LNCaP clone FGC (cell line): ENCODE results near the gene PGM1.

Source experiments
- DNase-seq: peaks from one replicate; pipeline ENCODE4 v3.0.0-alpha.2; 2011; ENCODE audit warnings: low read depth
- H3K4me3 ChIP-seq: 2 replicates; pipeline ENCODE4 v1.5.1; 2011; ENCODE audit warnings: mild to moderate bottlenecking, low read depth, low read length, control low read depth
- TF ChIP-seq, protein P1 (sequence below): IDR thresholded peaks from 2 replicates; pipeline ENCODE4 v1.5.1; 2012; ENCODE audit warnings: mild to moderate bottlenecking; ENCODE audit not compliant: control insufficient read depth, insufficient read depth; ENCODE audit errors: extremely low read depth

PGM1 gene

DNA sequence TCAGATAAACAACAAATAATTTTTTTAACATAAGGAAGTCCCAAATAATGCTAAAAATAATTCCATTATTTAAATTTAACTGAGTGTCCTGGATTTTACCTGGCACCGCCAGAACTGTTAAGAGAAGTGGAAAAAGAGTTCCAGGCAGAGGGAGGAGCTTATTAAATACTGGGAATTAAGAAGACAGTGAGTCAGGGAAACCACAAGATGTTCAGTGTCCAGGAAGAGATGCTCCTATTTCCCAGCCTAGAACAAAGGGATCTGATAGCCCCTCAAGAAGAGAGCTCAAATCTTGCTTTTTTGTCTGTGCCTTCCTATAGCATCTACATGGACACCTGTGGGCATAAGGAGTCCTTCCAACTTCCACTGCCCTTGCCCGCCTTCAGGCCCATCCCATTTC, 85.9 kb downstream of the PGM1 start:
- TF ChIP-seq, protein P1, sequence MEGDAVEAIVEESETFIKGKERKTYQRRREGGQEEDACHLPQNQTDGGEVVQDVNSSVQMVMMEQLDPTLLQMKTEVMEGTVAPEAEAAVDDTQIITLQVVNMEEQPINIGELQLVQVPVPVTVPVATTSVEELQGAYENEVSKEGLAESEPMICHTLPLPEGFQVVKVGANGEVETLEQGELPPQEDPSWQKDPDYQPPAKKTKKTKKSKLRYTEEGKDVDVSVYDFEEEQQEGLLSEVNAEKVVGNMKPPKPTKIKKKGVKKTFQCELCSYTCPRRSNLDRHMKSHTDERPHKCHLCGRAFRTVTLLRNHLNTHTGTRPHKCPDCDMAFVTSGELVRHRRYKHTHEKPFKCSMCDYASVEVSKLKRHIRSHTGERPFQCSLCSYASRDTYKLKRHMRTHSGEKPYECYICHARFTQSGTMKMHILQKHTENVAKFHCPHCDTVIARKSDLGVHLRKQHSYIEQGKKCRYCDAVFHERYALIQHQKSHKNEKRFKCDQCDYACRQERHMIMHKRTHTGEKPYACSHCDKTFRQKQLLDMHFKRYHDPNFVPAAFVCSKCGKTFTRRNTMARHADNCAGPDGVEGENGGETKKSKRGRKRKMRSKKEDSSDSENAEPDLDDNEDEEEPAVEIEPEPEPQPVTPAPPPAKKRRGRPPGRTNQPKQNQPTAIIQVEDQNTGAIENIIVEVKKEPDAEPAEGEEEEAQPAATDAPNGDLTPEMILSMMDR = no peak
- H3K4me3 ChIP-seq = no peak overlapping the region
- DNase-seq = no peak

DNA sequence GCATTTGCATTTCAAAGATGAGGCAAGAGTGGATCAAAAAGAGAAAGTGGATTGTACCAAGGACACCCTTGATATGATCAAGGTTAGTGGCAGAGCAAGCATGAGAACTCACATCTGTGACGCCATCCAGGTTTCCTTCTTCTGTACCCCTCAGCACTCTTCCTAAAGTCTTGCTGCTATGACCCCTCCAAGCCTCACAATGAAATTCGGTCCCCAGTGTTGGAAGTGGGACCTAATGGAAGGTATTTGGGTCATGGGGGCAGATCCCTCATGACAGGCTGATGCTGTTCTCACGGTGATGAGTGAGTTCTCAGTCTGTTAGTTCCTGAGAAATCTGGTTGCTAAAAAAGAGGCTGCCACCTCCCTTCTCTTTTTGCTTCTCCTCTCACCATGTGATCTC, 86.4 kb downstream of the PGM1 start:
- no peak for DNase-seq
- no peak overlapping the region for H3K4me3 ChIP-seq
- TF ChIP-seq, protein P1 = no peak

DNA sequence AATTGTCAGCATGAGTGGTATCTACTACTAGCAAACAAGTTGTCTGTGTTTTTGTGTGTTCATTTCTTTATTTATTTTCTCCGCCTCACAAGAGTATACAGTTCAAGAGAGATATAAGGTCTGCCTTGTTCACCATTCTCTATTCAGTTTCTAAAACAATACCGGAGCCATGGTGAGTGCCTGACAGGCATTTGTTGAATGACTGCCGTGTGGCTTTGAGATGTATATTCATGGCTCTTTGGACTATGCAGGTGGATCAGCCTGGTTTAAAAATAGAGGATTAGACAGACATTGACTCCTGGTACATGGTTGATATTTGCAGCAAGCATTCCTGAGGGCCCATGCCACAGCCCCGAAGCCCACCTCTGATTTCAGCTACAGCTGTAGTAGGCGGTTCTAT, 89.7 kb downstream of the PGM1 start:
- TF ChIP-seq, protein P1 = no peak
- no peak overlapping the region for H3K4me3 ChIP-seq

DNA sequence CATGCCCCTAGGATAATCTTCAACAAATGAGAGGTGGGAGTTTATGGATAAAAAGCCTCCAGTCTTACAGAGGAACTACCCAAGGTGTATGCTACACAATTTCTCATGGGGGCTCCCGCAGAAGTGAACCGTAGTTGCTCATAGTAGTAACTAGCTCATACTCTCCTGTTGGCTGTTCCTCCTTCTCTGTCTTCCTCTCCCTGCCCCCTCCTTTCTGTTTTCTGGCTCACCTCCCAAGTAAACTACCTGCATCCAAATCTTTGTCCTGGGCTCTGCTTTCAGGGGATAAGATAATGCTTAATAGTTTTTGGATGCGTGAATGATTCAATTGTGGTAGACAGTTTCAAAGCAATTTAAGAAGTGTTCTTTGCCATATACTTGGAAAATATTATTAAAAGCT, 90.5 kb downstream of the PGM1 start:
- DNase-seq = no peak
- no peak overlapping the region for H3K4me3 ChIP-seq
- TF ChIP-seq, protein P1 = no peak

More for the DNA sequence above, 89.7 kb downstream of the PGM1 start:
- no peak for DNase-seq

DNA sequence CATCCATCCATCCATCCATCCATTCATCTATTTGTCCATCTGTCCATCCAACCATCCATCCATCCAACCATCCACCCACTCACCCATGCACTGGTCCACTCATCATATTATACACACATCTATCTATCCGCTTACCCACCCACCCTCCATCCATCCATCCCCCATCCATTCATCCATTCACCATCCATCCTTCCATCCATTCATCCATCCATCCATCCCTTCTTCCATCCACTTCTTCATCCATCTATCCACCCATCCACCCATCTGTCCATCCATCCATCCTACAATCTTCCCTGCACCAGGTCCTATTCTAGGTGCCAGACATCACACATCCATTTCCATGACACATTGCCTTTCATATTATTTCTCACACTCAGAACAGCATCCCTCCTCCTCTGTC, 93.5 kb downstream of the PGM1 start:
- H3K4me3 ChIP-seq = no peak overlapping the region
- DNase-seq = no peak
- TF ChIP-seq, protein P1 = no peak

DNA sequence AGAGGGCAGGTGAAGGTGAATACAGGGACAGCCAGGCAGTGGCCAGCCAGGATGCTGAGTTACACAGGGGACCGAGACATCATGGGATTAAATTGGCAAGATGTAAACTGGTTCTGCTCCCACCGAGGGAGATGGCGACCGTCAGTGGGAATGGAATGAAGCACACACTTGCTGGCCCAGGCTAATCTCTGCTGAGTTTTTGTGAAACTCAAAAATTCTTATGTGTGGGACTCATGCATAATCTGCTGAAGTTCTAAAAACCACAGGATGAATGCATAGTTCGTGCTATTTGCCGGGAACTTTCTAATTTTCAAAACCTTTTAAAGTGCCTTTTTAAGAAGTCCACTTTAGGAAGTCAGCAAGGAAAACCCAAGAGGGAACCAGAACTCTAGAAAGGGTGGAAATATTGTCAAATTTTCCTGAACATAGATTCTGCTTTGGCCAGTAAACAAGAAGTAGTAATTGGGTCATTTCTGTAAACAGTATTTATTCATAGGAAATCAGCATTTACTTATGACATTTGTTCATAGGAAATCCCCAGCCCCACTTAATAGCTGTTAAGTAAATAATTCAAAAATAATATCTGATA, 95.2 kb downstream of the PGM1 start:
- TF ChIP-seq, protein P1 = no peak
- DNase-seq = no peak
- H3K4me3 ChIP-seq = no peak overlapping the region
